Tibial nerve (tissue), 4 donors: ENCODE results near the gene S100A1. TPM values are rescaled to one million over a fixed set of nuclear protein-coding genes. Genes with fewer than 3 reads are reported as not detected.

Source experiments
- DNase-seq, 2 donors: peaks; one replicate each; pipeline ENCODE4 v3.0.0-alpha.2; 2019; ENCODE audit warnings: low spot score in 2 of 2
- H3K27ac ChIP-seq, 4 donors: fragments of 200-600 bp; sonication (generic) in 3 of 4; one replicate each; pipeline ENCODE4 v1.5.1; 2017 to 2019; ENCODE audit warnings: mild to moderate bottlenecking in 1 of 4
- H3K27me3 ChIP-seq, 2 donors: fragments of 200-600 bp; sonication (generic) in 1 of 2; one replicate each; pipeline versions ENCODE4 v1.5.1 to v1.6.0; 2017 to 2019
- H3K36me3 ChIP-seq, 3 donors: fragments of 200-600 bp; sonication (generic); one replicate each; pipeline ENCODE4 v1.5.1; 2018 to 2019
- H3K4me1 ChIP-seq, 4 donors: fragments of 200-600 bp; sonication (generic) in 3 of 4; one replicate each; pipeline ENCODE4 v1.5.1; 2017 to 2019
- H3K4me3 ChIP-seq, 4 donors: fragments of 200-600 bp; sonication (generic) in 3 of 4; one replicate each; pipeline ENCODE4 v1.5.1; 2017 to 2019; ENCODE audit warnings: mild to moderate bottlenecking in 1 of 4, moderate library complexity in 1 of 4
- H3K9me3 ChIP-seq, 4 donors: fragments of 200-600 bp; sonication (generic) in 3 of 4; one replicate each; pipeline ENCODE4 v1.5.1; 2017 to 2019
- CTCF ChIP-seq, 5 experiments: fragments of 200-600 bp in 3 of 5; fragments of 450-650 bp in 2 of 5; sonication (generic) in 3 of 5; IDR thresholded peaks; one replicate each; pipeline ENCODE4 v1.5.1; 2016 to 2019; ENCODE audit warnings: antibody characterized with exemption in 5 of 5, mild to moderate bottlenecking in 3 of 5, moderate library complexity in 2 of 5
- EP300 ChIP-seq, 2 donors: sonication (generic); formaldehyde crosslinking; IDR thresholded peaks; one replicate each; pipeline ENCODE4 v1.6.1; 2017; ENCODE audit warnings: antibody characterized with exemption in 2 of 2, mild to moderate bottlenecking in 1 of 2
- POLR2A ChIP-seq, 2 donors: fragments of 450-650 bp; IDR thresholded peaks; one replicate each; pipeline ENCODE4 v1.6.1; 2017; ENCODE audit warnings: antibody characterized with exemption in 2 of 2, mild to moderate bottlenecking in 2 of 2, moderate library complexity in 2 of 2
- WGBS, 2 donors: methylation state at CpG; one replicate each; pipeline ENCODE4 v1.1.5; 2018; 5-methylcytosine and 5-hydroxymethylcytosine counted together
- total RNA-seq, 4 donors: library from RNA; depleted of rRNA; stranded (reverse); fragments of >200 nt; gene quantifications; one replicate each; pipeline ENCODE4 v1.1.0, GENCODE V29; 2016

S100A1 gene
- total RNA-seq, 4 donors from 2014 or later: 41.4 to 102 (median 69.2) TPM

GRCh38 chr1:153658400-153659174, 30.4 kb downstream of the S100A1 start, which contains the start of gene SNAPIN:
TSS of gene SNAPIN (plus strand) at chr1:153658703. CDS start at chr1:153658744, 41 bp downstream.
- Histone ChIP-seq H3K36me3 (peaks cover 0 to 35% (median 6%) of the 10 kb centered on the region in 3 donors), H3K4me3 (peak within 1 kb of the TSS; percentile 46 to 79 (median 72)), H3K27me3 (no peaks in the 10 kb centered on the region), H3K27ac (peak within 1 kb of the TSS; percentile 90 to 99 (median 92)), H3K9me3 (no peaks in the 10 kb centered on the region), H3K4me1 (peaks cover 0 to 17% (median 4%) of the 10 kb centered on the region in 4 donors)
- DNase-seq: peak; percentile 82 to 88
- TF ChIP-seq POLR2A (IDR thresholded peaks at IDR 0.05): peak in 1 of 2 donors; percentile 65
- TF ChIP-seq CTCF (IDR thresholded peaks at IDR 0.05): peak in 4 of 5 experiments; percentile 18 to 58 (median 25)
- peak; percentile 90 to 93 for TF ChIP-seq EP300 (IDR thresholded peaks at IDR 0.05)
- 3% methylated on average over 45 to 50 of the region's 53 CpGs for WGBS, 2 donors

- Histone ChIP-seq H3K4me3 (peak overlapping the region; percentile 46 to 79 (median 72)), H3K4me1 (peaks cover 0 to 17% (median 4%) of the 10 kb centered on the region in 4 donors), H3K27me3 (no peaks in the 10 kb centered on the region), H3K36me3 (peaks cover 0 to 41% (median 7%) of the 10 kb centered on the region in 3 donors), H3K9me3 (no peaks in the 10 kb centered on the region), H3K27ac (peak overlapping the region; percentile 90 to 99 (median 92))
- TF ChIP-seq POLR2A (IDR thresholded peaks at IDR 0.05): no peak
- no peak for TF ChIP-seq EP300 (IDR thresholded peaks at IDR 0.05)
- no peak for TF ChIP-seq CTCF (IDR thresholded peaks at IDR 0.05)
- DNase-seq: no peak
- 31 to 32% methylated on average over 8 of the region's 8 CpGs for WGBS, 2 donors
Measured at GRCh38 chr1:153659175-153659534, 30.9 kb downstream of the S100A1 start.

- WGBS, 2 donors: 67 to 69% methylated on average over 9 of the region's 9 CpGs
- Histone ChIP-seq H3K4me1 (peaks cover 0 to 17% (median 4%) of the 10 kb centered on the region in 4 donors), H3K36me3 (peaks cover 0 to 46% (median 12%) of the 10 kb centered on the region in 3 donors), H3K27ac (peak overlapping the region in 3 of 4 donors; percentile 90 to 99 (median 93)), H3K9me3 (no peaks in the 10 kb centered on the region), H3K4me3 (peak overlapping the region; percentile 46 to 79 (median 72)), H3K27me3 (no peaks in the 10 kb centered on the region)
- no peak for DNase-seq
- TF ChIP-seq POLR2A (IDR thresholded peaks at IDR 0.05): no peak
- no peak for TF ChIP-seq EP300 (IDR thresholded peaks at IDR 0.05)
- TF ChIP-seq CTCF (IDR thresholded peaks at IDR 0.05): no peak
Measured at GRCh38 chr1:153659656-153660055, 31.4 kb downstream of the S100A1 start.

GRCh38 chr1:153661111-153661708, 33.0 kb downstream of the S100A1 start:
- WGBS, 2 donors: 57 to 62% methylated on average over 9 of the region's 9 CpGs
- H3K36me3 ChIP-seq: peaks cover 0 to 61% (median 25%) of the 10 kb centered on the region in 3 donors
- H3K27ac ChIP-seq: no peak overlapping the region
- DNase-seq: no peak
- H3K9me3 ChIP-seq: no peaks in the 10 kb centered on the region
- no peaks in the 10 kb centered on the region for H3K27me3 ChIP-seq
- peaks cover 0 to 17% (median 4%) of the 10 kb centered on the region in 4 donors for H3K4me1 ChIP-seq
- no peak overlapping the region for H3K4me3 ChIP-seq
- TF ChIP-seq CTCF (IDR thresholded peaks at IDR 0.05) (no peak), EP300 (IDR thresholded peaks at IDR 0.05) (no peak), POLR2A (IDR thresholded peaks at IDR 0.05) (no peak)

GRCh38 chr1:153662269-153662668, 34.0 kb downstream of the S100A1 start:
- no peak overlapping the region for H3K27ac ChIP-seq
- 50 to 56% methylated on average over 2 of the region's 2 CpGs for WGBS, 2 donors
- H3K4me3 ChIP-seq: no peak overlapping the region
- DNase-seq: no peak
- peaks cover 0 to 17% (median 4%) of the 10 kb centered on the region in 4 donors for H3K4me1 ChIP-seq
- no peaks in the 10 kb centered on the region for H3K9me3 ChIP-seq
- H3K36me3 ChIP-seq: peaks cover 2 to 72% (median 36%) of the 10 kb centered on the region in 3 donors
- no peaks in the 10 kb centered on the region for H3K27me3 ChIP-seq
- no peak for TF ChIP-seq CTCF (IDR thresholded peaks at IDR 0.05)
- TF ChIP-seq EP300 (IDR thresholded peaks at IDR 0.05): no peak
- TF ChIP-seq POLR2A (IDR thresholded peaks at IDR 0.05): no peak
